Activated naive CD8-positive, alpha-beta T cell treated with anti-CD3 and anti-CD28 coated beads for 36 hours (primary cell): ENCODE data around the gene ANKRD7. TPM values are rescaled to one million over a fixed set of nuclear protein-coding genes. Genes with fewer than 3 reads are reported as not detected.
"Not testable (repeated sequence)": the region's sequence is repeated elsewhere in the genome, so short reads cannot be mapped to it uniquely, and the experiment has no call there.

Source experiments
- DNase-seq: peaks from one replicate; pipeline ENCODE4 v3.0.0; 2021
- H3K27ac Mint-ChIP-seq: one replicate; pipeline ENCODE4 v1.8.0; 2022; ENCODE audit warnings: mild to moderate bottlenecking, moderate library complexity, mixed read lengths
- H3K27me3 Mint-ChIP-seq: one replicate; pipeline ENCODE4 v1.8.0; 2022; ENCODE audit warnings: mild to moderate bottlenecking, mixed read lengths
- H3K36me3 Mint-ChIP-seq: one replicate; pipeline ENCODE4 v1.8.0; 2021; ENCODE audit warnings: mild to moderate bottlenecking, mixed read lengths
- H3K4me1 Mint-ChIP-seq: one replicate; pipeline ENCODE4 v1.8.0; 2021; ENCODE audit warnings: mixed read lengths
- H3K4me3 Mint-ChIP-seq: one replicate; pipeline ENCODE4 v1.8.0; 2022; ENCODE audit warnings: mild to moderate bottlenecking, moderate library complexity, mixed read lengths
- H3K9me3 Mint-ChIP-seq: one replicate; pipeline ENCODE4 v1.8.0; 2022; ENCODE audit warnings: mixed read lengths
- total RNA-seq, 2 experiments: library from RNA; stranded (reverse); gene quantifications; one replicate each; pipeline ENCODE4 v1.2.3, GENCODE V29; 2021

ANKRD7 gene
- total RNA-seq, 2 experiments from 2014 or later, result 1.6 to 1.9 TPM

GRCh38 chr7:118217210-118217619 is 7.3 kb upstream of the ANKRD7 start:
- H3K9me3 Mint-ChIP-seq, result no peaks in the 10 kb centered on the region
- H3K27ac Mint-ChIP-seq, result no peak overlapping the region
- no peak overlapping the region for H3K4me3 Mint-ChIP-seq
- H3K36me3 Mint-ChIP-seq, result no peaks in the 10 kb centered on the region
- no peaks in the 10 kb centered on the region for H3K27me3 Mint-ChIP-seq
- DNase-seq, result no peak
- peaks cover 11% of the 10 kb centered on the region for H3K4me1 Mint-ChIP-seq

- H3K36me3 Mint-ChIP-seq, result no peaks in the 10 kb centered on the region
- no peak overlapping the region for H3K27ac Mint-ChIP-seq
- no peak overlapping the region for H3K4me3 Mint-ChIP-seq
- H3K9me3 Mint-ChIP-seq, result no peaks in the 10 kb centered on the region
- H3K27me3 Mint-ChIP-seq, result no peaks in the 10 kb centered on the region
- H3K4me1 Mint-ChIP-seq, result peaks cover 11% of the 10 kb centered on the region
- DNase-seq, result no peak
Observed at GRCh38 chr7:118218413-118219156, 5.9 kb upstream of the ANKRD7 start.

GRCh38 chr7:118219157-118219512 is 5.4 kb upstream of the ANKRD7 start:
- no peak overlapping the region for H3K4me3 Mint-ChIP-seq
- DNase-seq, result no peak
- H3K36me3 Mint-ChIP-seq, result no peaks in the 10 kb centered on the region
- no peak overlapping the region for H3K27ac Mint-ChIP-seq
- H3K27me3 Mint-ChIP-seq, result no peaks in the 10 kb centered on the region
- H3K4me1 Mint-ChIP-seq, result peaks cover 7% of the 10 kb centered on the region
- no peaks in the 10 kb centered on the region for H3K9me3 Mint-ChIP-seq

GRCh38 chr7:118220583-118220982 is 3.9 kb upstream of the ANKRD7 start:
- H3K27ac Mint-ChIP-seq, result no peak overlapping the region
- no peak for DNase-seq
- H3K4me1 Mint-ChIP-seq, result no peaks in the 10 kb centered on the region
- H3K9me3 Mint-ChIP-seq, result no peaks in the 10 kb centered on the region
- H3K4me3 Mint-ChIP-seq, result no peak overlapping the region
- H3K36me3 Mint-ChIP-seq, result no peaks in the 10 kb centered on the region
- no peaks in the 10 kb centered on the region for H3K27me3 Mint-ChIP-seq

- H3K4me1 Mint-ChIP-seq, result no peaks in the 10 kb centered on the region
- no peak overlapping the region for H3K4me3 Mint-ChIP-seq
- H3K36me3 Mint-ChIP-seq, result no peaks in the 10 kb centered on the region
- no peak for DNase-seq
- H3K9me3 Mint-ChIP-seq, result no peaks in the 10 kb centered on the region
- H3K27ac Mint-ChIP-seq, result no peak overlapping the region
- H3K27me3 Mint-ChIP-seq, result no peaks in the 10 kb centered on the region
Observed at GRCh38 chr7:118222591-118222990, 1.9 kb upstream of the ANKRD7 start.

GRCh38 chr7:118232837-118233236 is 8.3 kb downstream of the ANKRD7 start:
- H3K27me3 Mint-ChIP-seq, result peaks cover 4% of the 10 kb centered on the region

GRCh38 chr7:118233799-118234198 is 9.3 kb downstream of the ANKRD7 start:
- DNase-seq, result no peak
- no peaks in the 10 kb centered on the region for H3K36me3 Mint-ChIP-seq

More at GRCh38 chr7:118232837-118233236, 8.3 kb downstream of the ANKRD7 start:
- H3K36me3 Mint-ChIP-seq, result no peaks in the 10 kb centered on the region
- H3K9me3 Mint-ChIP-seq, result no peaks in the 10 kb centered on the region
- H3K4me1 Mint-ChIP-seq, result no peaks in the 10 kb centered on the region
- H3K4me3 Mint-ChIP-seq, result no peak overlapping the region
- H3K27ac Mint-ChIP-seq, result no peak overlapping the region
- no peak for DNase-seq

GRCh38 chr7:118239014-118239413 is 14.5 kb downstream of the ANKRD7 start:
- no peaks in the 10 kb centered on the region for H3K9me3 Mint-ChIP-seq
- H3K4me3 Mint-ChIP-seq, result no peak overlapping the region
- H3K4me1 Mint-ChIP-seq, result no peaks in the 10 kb centered on the region
- no peak overlapping the region for H3K27ac Mint-ChIP-seq
- H3K36me3 Mint-ChIP-seq, result no peaks in the 10 kb centered on the region
- no peak for DNase-seq
- peaks cover 2% of the 10 kb centered on the region for H3K27me3 Mint-ChIP-seq

More at GRCh38 chr7:118233799-118234198, 9.3 kb downstream of the ANKRD7 start:
- Mint-ChIP-seq H3K9me3 (no peaks in the 10 kb centered on the region), H3K27me3 (peaks cover under 1% of the 10 kb centered on the region), H3K4me3 (no peak overlapping the region), H3K27ac (no peak overlapping the region), H3K4me1 (no peaks in the 10 kb centered on the region)

- not testable (repeated sequence) for H3K27ac Mint-ChIP-seq, H3K4me1 Mint-ChIP-seq, DNase-seq, H3K36me3 Mint-ChIP-seq, H3K4me3 Mint-ChIP-seq, H3K27me3 Mint-ChIP-seq, H3K9me3 Mint-ChIP-seq
Observed at GRCh38 chr7:118240320-118240719, 15.8 kb downstream of the ANKRD7 start.

- DNase-seq, result no peak
- H3K36me3 Mint-ChIP-seq, result no peaks in the 10 kb centered on the region
- H3K9me3 Mint-ChIP-seq, result no peaks in the 10 kb centered on the region
- no peaks in the 10 kb centered on the region for H3K4me1 Mint-ChIP-seq
- no peak overlapping the region for H3K4me3 Mint-ChIP-seq
- no peak overlapping the region for H3K27ac Mint-ChIP-seq
- H3K27me3 Mint-ChIP-seq, result peaks cover 3% of the 10 kb centered on the region
Observed at GRCh38 chr7:118243695-118244094, 19.2 kb downstream of the ANKRD7 start.

GRCh38 chr7:118245267-118246040 is 20.9 kb downstream of the ANKRD7 start:
- H3K4me1 Mint-ChIP-seq, result no peaks in the 10 kb centered on the region
- H3K4me3 Mint-ChIP-seq, result no peak overlapping the region
- H3K27me3 Mint-ChIP-seq, result peaks cover 3% of the 10 kb centered on the region
- no peak overlapping the region for H3K27ac Mint-ChIP-seq
- H3K36me3 Mint-ChIP-seq, result no peaks in the 10 kb centered on the region
- H3K9me3 Mint-ChIP-seq, result no peaks in the 10 kb centered on the region
- DNase-seq, result no peak

GRCh38 chr7:118250860-118251494 is 26.5 kb downstream of the ANKRD7 start:
- Mint-ChIP-seq H3K27ac (no peak overlapping the region), H3K4me3 (no peak overlapping the region), H3K27me3 (no peaks in the 10 kb centered on the region), H3K36me3 (no peaks in the 10 kb centered on the region), H3K9me3 (no peaks in the 10 kb centered on the region), H3K4me1 (no peaks in the 10 kb centered on the region)
- DNase-seq, result no peak

- Mint-ChIP-seq H3K27ac (no peak overlapping the region), H3K4me1 (no peaks in the 10 kb centered on the region), H3K4me3 (no peak overlapping the region), H3K9me3 (no peaks in the 10 kb centered on the region), H3K27me3 (no peaks in the 10 kb centered on the region), H3K36me3 (no peaks in the 10 kb centered on the region)
- DNase-seq, result no peak
Observed at GRCh38 chr7:118252087-118252486, 27.6 kb downstream of the ANKRD7 start.

GRCh38 chr7:118259115-118259514 is 34.6 kb downstream of the ANKRD7 start:
- Mint-ChIP-seq H3K4me1 (no peaks in the 10 kb centered on the region), H3K27me3 (peaks cover 7% of the 10 kb centered on the region), H3K4me3 (no peak overlapping the region), H3K36me3 (no peaks in the 10 kb centered on the region), H3K9me3 (no peaks in the 10 kb centered on the region), H3K27ac (no peak overlapping the region)
- DNase-seq, result no peak

GRCh38 chr7:118264836-118265235 is 40.3 kb downstream of the ANKRD7 start:
- no peak overlapping the region for H3K4me3 Mint-ChIP-seq

More at GRCh38 chr7:118264836-118265235, 40.3 kb downstream of the ANKRD7 start:
- no peak overlapping the region for H3K27ac Mint-ChIP-seq
- no peaks in the 10 kb centered on the region for H3K9me3 Mint-ChIP-seq
- no peaks in the 10 kb centered on the region for H3K4me1 Mint-ChIP-seq
- H3K36me3 Mint-ChIP-seq, result no peaks in the 10 kb centered on the region
- no peak for DNase-seq
- peaks cover 14% of the 10 kb centered on the region for H3K27me3 Mint-ChIP-seq
